Measurements from ENCODE around the gene DIO3.

Gene DIO3

GRCh38 chr14:101605836-101606235, 44.5 kb downstream of the DIO3 start:
- DNase-seq (ENCODE audit: low spot score), result no peak
- no peak for TF ChIP-seq CTCF (IDR thresholded peaks at IDR 0.05; ENCODE audit: extremely low read depth, missing control alignments)

All from GM20000 (cell line).